ENCODE results near the gene NCOR2. TPM values are rescaled to one million over a fixed set of nuclear protein-coding genes. Genes with fewer than 3 reads are reported as not detected.
A peak's percentile ranks its signal among the peaks of the same experiment; 100 is the strongest.

The NCOR2 gene
- total RNA-seq, 2 donors from 2014 or later: 185 to 207 TPM

DNA sequence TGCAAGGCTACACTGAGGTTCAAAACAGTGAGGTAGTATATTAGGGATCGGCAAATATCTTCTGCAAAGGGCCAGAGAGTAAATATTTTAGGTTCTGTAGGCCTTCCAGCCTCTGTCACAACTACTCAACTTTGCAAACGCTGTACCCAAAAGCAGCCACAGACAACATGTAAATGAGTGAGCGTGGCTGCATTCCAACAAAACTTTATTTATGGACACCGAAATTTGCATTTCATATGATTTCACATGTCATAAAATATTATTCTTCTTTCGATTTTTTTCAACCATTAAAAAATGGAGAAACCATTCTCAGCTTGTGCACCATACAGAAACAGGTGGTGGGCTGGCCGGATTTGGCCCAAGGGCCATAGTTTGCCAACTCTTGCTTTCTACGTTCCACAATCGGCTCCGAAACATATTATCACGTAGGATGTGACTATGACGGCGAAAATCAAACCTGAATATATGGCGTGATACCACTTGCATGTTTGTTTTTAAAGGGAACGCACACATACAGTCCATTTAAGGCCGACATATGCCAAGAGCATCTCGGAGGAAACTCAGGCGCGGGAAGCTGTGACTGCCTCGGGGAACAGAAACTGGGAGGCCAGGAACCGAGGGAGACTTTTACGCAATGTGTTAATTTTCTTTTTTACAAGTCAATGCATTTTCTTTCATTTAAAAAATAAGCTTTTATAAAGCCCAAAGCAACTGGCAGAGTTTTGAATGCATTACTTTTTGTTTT, 7.1 kb downstream of the NCOR2 start:
- Mint-ChIP-seq H3K27ac (no peak overlapping the region), H3K4me3 (no peak overlapping the region), H3K9me3 (no peaks in the 10 kb centered on the region), H3K4me1 (peaks cover 26% of the 10 kb centered on the region), H3K27me3 (ENCODE audit: insufficient read depth) (no peaks in the 10 kb centered on the region), H3K36me3 (ENCODE audit: low read depth) (peaks cover 2% of the 10 kb centered on the region)
- no peak for DNase-seq
- Histone ChIP-seq H3K4me3 (ENCODE audit: low read length) (no peak overlapping the region), H3K9me3 (ENCODE audit: control insufficient read depth, low read length) (no peaks in the 10 kb centered on the region), H3K9ac (ENCODE audit: extremely low read depth, low read length, poor library complexity, severe bottlenecking) (no peak overlapping the region), H3K27ac (ENCODE audit: low read depth, low read length) (no peak overlapping the region), H3K27me3 (ENCODE audit: control insufficient read depth, insufficient read depth, low read length, poor library complexity, severe bottlenecking) (no peaks in the 10 kb centered on the region), H3K36me3 (ENCODE audit: control insufficient read depth, insufficient read depth, low read length) (no peaks in the 10 kb centered on the region), H3K4me1 (ENCODE audit: control insufficient read depth, insufficient read depth, low read length) (peaks cover 3% of the 10 kb centered on the region)
- 87 to 95% methylated on average over 18 to 21 of the region's 21 CpGs for WGBS, 2 experiments (ENCODE audit: insufficient coverage in 1 of 2, insufficient read length in 1 of 2)
- TF ChIP-seq, protein P1, sequence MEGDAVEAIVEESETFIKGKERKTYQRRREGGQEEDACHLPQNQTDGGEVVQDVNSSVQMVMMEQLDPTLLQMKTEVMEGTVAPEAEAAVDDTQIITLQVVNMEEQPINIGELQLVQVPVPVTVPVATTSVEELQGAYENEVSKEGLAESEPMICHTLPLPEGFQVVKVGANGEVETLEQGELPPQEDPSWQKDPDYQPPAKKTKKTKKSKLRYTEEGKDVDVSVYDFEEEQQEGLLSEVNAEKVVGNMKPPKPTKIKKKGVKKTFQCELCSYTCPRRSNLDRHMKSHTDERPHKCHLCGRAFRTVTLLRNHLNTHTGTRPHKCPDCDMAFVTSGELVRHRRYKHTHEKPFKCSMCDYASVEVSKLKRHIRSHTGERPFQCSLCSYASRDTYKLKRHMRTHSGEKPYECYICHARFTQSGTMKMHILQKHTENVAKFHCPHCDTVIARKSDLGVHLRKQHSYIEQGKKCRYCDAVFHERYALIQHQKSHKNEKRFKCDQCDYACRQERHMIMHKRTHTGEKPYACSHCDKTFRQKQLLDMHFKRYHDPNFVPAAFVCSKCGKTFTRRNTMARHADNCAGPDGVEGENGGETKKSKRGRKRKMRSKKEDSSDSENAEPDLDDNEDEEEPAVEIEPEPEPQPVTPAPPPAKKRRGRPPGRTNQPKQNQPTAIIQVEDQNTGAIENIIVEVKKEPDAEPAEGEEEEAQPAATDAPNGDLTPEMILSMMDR (conservative IDR thresholded peaks at IDR 0.05): no peak

DNA sequence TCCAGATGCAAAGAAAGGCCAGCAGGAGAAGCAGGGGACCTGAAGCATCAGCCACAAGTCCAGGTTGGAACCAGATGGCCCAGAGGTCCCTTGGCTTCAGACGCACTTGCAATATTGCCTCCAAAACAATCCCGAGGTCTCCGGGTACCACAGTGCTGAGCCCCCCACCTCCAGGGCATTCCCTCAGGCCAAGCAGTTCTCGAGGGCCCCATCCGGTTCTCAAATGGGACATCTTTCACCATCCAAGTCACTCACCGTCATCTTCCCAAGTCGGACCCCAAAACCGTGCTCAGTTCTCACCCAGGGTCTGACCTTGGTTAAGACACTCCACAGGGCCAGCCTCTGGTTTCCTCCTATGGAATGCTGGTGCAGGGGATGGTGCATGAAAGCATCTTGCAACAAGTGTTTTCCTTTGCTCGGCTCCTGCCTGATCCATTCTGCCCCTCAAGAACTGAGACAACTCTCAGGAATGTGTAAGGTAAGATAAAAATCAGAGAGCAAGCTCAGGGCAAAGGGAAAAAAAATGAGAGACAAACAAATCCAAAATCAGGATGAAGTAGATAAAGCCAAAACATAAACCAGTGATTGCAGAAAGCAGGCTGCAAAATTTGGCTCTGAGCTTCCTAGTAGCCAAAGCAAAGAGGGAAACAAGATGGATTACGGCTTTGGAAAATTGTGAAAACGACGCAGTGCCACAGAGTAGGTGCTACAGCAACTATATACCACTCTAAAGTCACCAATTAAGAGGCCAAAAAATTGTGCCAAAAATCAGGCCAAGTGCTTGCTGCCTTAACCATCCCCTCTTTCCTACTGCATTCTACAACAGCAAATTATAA, 8.0 kb downstream of the NCOR2 start:
- H3K27ac ChIP-seq (ENCODE audit: low read depth, low read length): no peak overlapping the region
- Mint-ChIP-seq H3K4me3 (no peak overlapping the region), H3K27me3 (ENCODE audit: insufficient read depth) (no peaks in the 10 kb centered on the region), H3K4me1 (peaks cover 24% of the 10 kb centered on the region), H3K36me3 (ENCODE audit: low read depth) (peaks cover 2% of the 10 kb centered on the region), H3K9me3 (no peaks in the 10 kb centered on the region), H3K27ac (no peak overlapping the region)
- peaks cover 3% of the 10 kb centered on the region for H3K4me1 ChIP-seq (ENCODE audit: control insufficient read depth, insufficient read depth, low read length)
- no peaks in the 10 kb centered on the region for H3K36me3 ChIP-seq (ENCODE audit: control insufficient read depth, insufficient read depth, low read length)
- H3K9me3 ChIP-seq (ENCODE audit: control insufficient read depth, low read length): no peaks in the 10 kb centered on the region
- WGBS, 2 experiments (ENCODE audit: insufficient coverage in 1 of 2, insufficient read length in 1 of 2): 96 to 98% methylated on average over 11 to 12 of the region's 12 CpGs
- H3K9ac ChIP-seq (ENCODE audit: extremely low read depth, low read length, poor library complexity, severe bottlenecking): no peak overlapping the region
- TF ChIP-seq, protein P1 (conservative IDR thresholded peaks at IDR 0.05): no peak
- DNase-seq: no peak
- H3K4me3 ChIP-seq (ENCODE audit: low read length): no peak overlapping the region
- H3K27me3 ChIP-seq (ENCODE audit: control insufficient read depth, insufficient read depth, low read length, poor library complexity, severe bottlenecking): no peaks in the 10 kb centered on the region

DNA sequence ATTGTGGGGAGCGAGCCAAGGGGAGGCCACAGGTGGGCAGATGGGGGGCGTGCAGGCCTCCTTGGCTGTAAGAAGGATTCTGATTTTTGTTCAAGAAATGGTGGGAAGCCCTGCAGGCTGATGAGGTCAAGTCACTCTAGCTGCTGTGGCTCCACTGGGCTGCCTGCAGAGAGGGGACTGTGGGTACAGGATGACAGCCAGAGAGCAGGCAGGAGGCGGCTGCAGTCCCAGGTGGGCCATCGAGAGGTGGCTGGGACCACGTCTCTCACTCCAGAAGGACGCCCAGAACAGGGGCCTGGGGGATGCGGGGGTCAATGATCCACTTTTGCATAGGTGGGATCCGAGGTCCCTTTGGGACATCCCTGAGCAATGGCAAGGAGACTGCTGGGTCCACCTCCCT, 9.1 kb downstream of the NCOR2 start:
- Histone ChIP-seq H3K4me3 (ENCODE audit: low read length) (no peak overlapping the region), H3K9me3 (ENCODE audit: control insufficient read depth, low read length) (no peaks in the 10 kb centered on the region), H3K4me1 (ENCODE audit: control insufficient read depth, insufficient read depth, low read length) (peaks cover 3% of the 10 kb centered on the region), H3K27me3 (ENCODE audit: control insufficient read depth, insufficient read depth, low read length, poor library complexity, severe bottlenecking) (no peaks in the 10 kb centered on the region), H3K36me3 (ENCODE audit: control insufficient read depth, insufficient read depth, low read length) (no peaks in the 10 kb centered on the region), H3K27ac (ENCODE audit: low read depth, low read length) (no peak overlapping the region), H3K9ac (ENCODE audit: extremely low read depth, low read length, poor library complexity, severe bottlenecking) (no peak overlapping the region)
- peaks cover 4% of the 10 kb centered on the region for H3K36me3 Mint-ChIP-seq (ENCODE audit: low read depth)
- peaks cover 21% of the 10 kb centered on the region for H3K4me1 Mint-ChIP-seq
- H3K4me3 Mint-ChIP-seq: no peak overlapping the region
- H3K27ac Mint-ChIP-seq: no peak overlapping the region
- H3K9me3 Mint-ChIP-seq: peaks cover under 1% of the 10 kb centered on the region
- H3K27me3 Mint-ChIP-seq (ENCODE audit: insufficient read depth): no peaks in the 10 kb centered on the region
- DNase-seq: peak; percentile 61
- TF ChIP-seq, protein P1 (conservative IDR thresholded peaks at IDR 0.05): no peak
- WGBS, 2 experiments (ENCODE audit: insufficient coverage in 1 of 2, insufficient read length in 1 of 2): 92 to 100% methylated on average over 3 to 8 of the region's 8 CpGs
